Psoas muscle (tissue), 8 donors: ENCODE results near the gene GPR142. TPM values are rescaled to one million over a fixed set of nuclear protein-coding genes. Genes with fewer than 3 reads are reported as not detected.

Experiments used
- ATAC-seq, 4 donors: fragments of 200-7000 bp; cut with Tn5 transposase; one replicate each; pipeline ENCODE4 v1.9.1; 2020; ENCODE audit warnings: moderate library complexity in 3 of 4, mild to moderate bottlenecking in 2 of 4
- DNase-seq, 2 donors: peaks; one replicate each; pipeline ENCODE4 v3.0.0-alpha.2; 2020
- H3K27ac ChIP-seq: fragments of 200-600 bp; one replicate; pipeline ENCODE4 v1.8.0; 2022
- H3K27me3 ChIP-seq, 3 donors: fragments of 200-600 bp in 1 of 3; one replicate each; pipeline versions ENCODE4 v1.6.1 to v1.8.0; 2013 to 2022; ENCODE audit warnings: low read length in 2 of 3, mild to moderate bottlenecking in 2 of 3, moderate library complexity in 1 of 3; ENCODE audit not compliant: insufficient read depth in 3 of 3
- H3K36me3 ChIP-seq, 2 donors: fragments of 200-600 bp in 1 of 2; one replicate each; pipeline versions ENCODE4 v1.6.1 to v1.8.0; 2013 to 2022; ENCODE audit warnings: low read depth in 1 of 2, mild to moderate bottlenecking in 1 of 2, moderate library complexity in 1 of 2; ENCODE audit not compliant: insufficient read depth in 1 of 2
- H3K4me1 ChIP-seq: fragments of 200-600 bp; one replicate; pipeline ENCODE4 v1.8.0; 2022
- H3K4me3 ChIP-seq: fragments of 200-600 bp; one replicate; pipeline ENCODE4 v1.8.0; 2022; ENCODE audit warnings: mild to moderate bottlenecking
- H3K9me3 ChIP-seq: fragments of 200-600 bp; one replicate; pipeline ENCODE4 v1.8.0; 2022
- CTCF ChIP-seq: fragments of 200-600 bp; IDR thresholded peaks from one replicate; pipeline ENCODE4 v1.8.0; 2022; ENCODE audit warnings: antibody characterized with exemption
- WGBS, 3 donors: extraction: QIAGEN DNeasy Blood & Tissue Kit; methylation state at CpG; one replicate each; pipeline versions ENCODE4 v1.1.6 to v1.1.7; 2013; 5-methylcytosine and 5-hydroxymethylcytosine counted together
- intact Hi-C, 2 donors: fragments of 100-400 bp; cut with DNase I; formaldehyde crosslinking; loops; one replicate each; pipeline versions ENCODE4 v1.11.0 to v1.14.2; 2022
- polyA plus RNA-seq, 3 donors: library from polyadenylated mRNA; stranded (reverse); fragments of 200-250 nt; gene quantifications; one replicate each; pipeline ENCODE4 v1.2.3, GENCODE V29; 2013
- total RNA-seq, 4 donors: library from RNA; stranded (reverse); fragmentation: NEBNext Ultra II Directional in 2 of 4; extraction: Animal tissue kit (Norgen Biotek cat#: 25700) in 2 of 4; gene quantifications; one replicate each; pipeline versions ENCODE4 v1.2.1 to v1.2.4, GENCODE V29; 2021 to 2023
- donor health status: healthy with polysubstance abuse.
- donor health status: DM: no; HTN: no; CAD: no; lungs with moderate emphysema.
- donor health status: Bipolar disorder and iron deficiency.
- donor health status: healthy.
- donor health status: DM: yes; HTN: yes; CAD: no.
- donor health status: DM: no; HTN: no; CAD: no.
- donor health status: DM: no; HTN: no; CAD: no.
- donor health status: DM: yes; HTN: yes; CAD: no.

The GPR142 gene
- total and polyA plus RNA-seq, 7 donors, result not detected

GRCh38 chr17:74332017-74332650, 35.2 kb upstream of the GPR142 start:
- H3K4me3 ChIP-seq, result no peak overlapping the region
- no peak overlapping the region for H3K27ac ChIP-seq
- ATAC-seq, result no peak
- no peaks in the 10 kb centered on the region for H3K9me3 ChIP-seq
- H3K36me3 ChIP-seq, result no peaks in the 10 kb centered on the region
- WGBS, 3 donors, result 79 to 89% (median 86%) methylated on average over 6 to 7 of the region's 7 CpGs
- DNase-seq, result no peak
- peaks cover 0 to 7% (median 0%) of the 10 kb centered on the region in 3 donors for H3K27me3 ChIP-seq
- intact Hi-C loops, result no loop called here
- no peak for TF ChIP-seq CTCF
- no peaks in the 10 kb centered on the region for H3K4me1 ChIP-seq

- peaks cover 0 to 7% (median 0%) of the 10 kb centered on the region in 3 donors for H3K27me3 ChIP-seq
- no peaks in the 10 kb centered on the region for H3K36me3 ChIP-seq
- WGBS, 3 donors, result 46 to 50% (median 50%) methylated on average over 11 of the region's 11 CpGs
- no peaks in the 10 kb centered on the region for H3K4me1 ChIP-seq
- ATAC-seq (no peak), DNase-seq (no peak)
- no peaks in the 10 kb centered on the region for H3K9me3 ChIP-seq
- intact Hi-C loops, result no loop called here
- H3K27ac ChIP-seq, result no peak overlapping the region
- no peak overlapping the region for H3K4me3 ChIP-seq
- TF ChIP-seq CTCF, result no peak
Measured at GRCh38 chr17:74332763-74333283, 34.5 kb upstream of the GPR142 start.

- peaks cover 0 to 13% (median 4%) of the 10 kb centered on the region in 3 donors for H3K27me3 ChIP-seq
- no peak overlapping the region for H3K4me3 ChIP-seq
- 87 to 95% (median 88%) methylated on average over 2 of the region's 2 CpGs for WGBS, 3 donors
- ATAC-seq (no peak), DNase-seq (no peak)
- no peaks in the 10 kb centered on the region for H3K36me3 ChIP-seq
- no peak for TF ChIP-seq CTCF
- H3K27ac ChIP-seq, result no peak overlapping the region
- no peaks in the 10 kb centered on the region for H3K4me1 ChIP-seq
- intact Hi-C loops, result no loop called here
- no peaks in the 10 kb centered on the region for H3K9me3 ChIP-seq
Measured at GRCh38 chr17:74334393-74335039, 32.8 kb upstream of the GPR142 start.

GRCh38 chr17:74335529-74336062, 31.7 kb upstream of the GPR142 start:
- no peak overlapping the region for H3K4me3 ChIP-seq
- no peaks in the 10 kb centered on the region for H3K4me1 ChIP-seq
- TF ChIP-seq CTCF, result no peak
- intact Hi-C loops, result no loop called here
- H3K27ac ChIP-seq, result no peak overlapping the region
- H3K9me3 ChIP-seq, result no peaks in the 10 kb centered on the region
- no peak for ATAC-seq
- whole genome bisulfite sequencing, 3 donors, result 77 to 85% (median 82%) methylated on average over 5 of the region's 5 CpGs
- H3K27me3 ChIP-seq, result peaks cover 0 to 13% (median 4%) of the 10 kb centered on the region in 3 donors
- H3K36me3 ChIP-seq, result no peaks in the 10 kb centered on the region
- DNase-seq, result no peak
